Left ventricle myocardium superior (tissue), 1 donor: ENCODE data around the gene AK3. TPM values are rescaled to one million over a fixed set of nuclear protein-coding genes. Genes with fewer than 3 reads are reported as not detected.

Source experiments
- total RNA-seq: library from RNA; stranded (reverse); fragmentation: NEBNext Ultra II Directional; extraction: Animal tissue kit (Norgen Biotek cat#: 25700); gene quantifications from one replicate; pipeline ENCODE4 v1.2.1, GENCODE V29; 2021
- donor health status: DM: no; HTN: yes; CAD: no; lungs with severe emphysema.

Gene AK3
- total RNA-seq, 1 donor from 2014 or later: 219 TPM

Other genes starting within 250 kb of the AK3 start
- 1.8 TPM for gene PLPP6, start 78.9 kb downstream of the AK3 start, total RNA-seq
- gene SPATA6L, start 74.7 kb downstream of the AK3 start, total RNA-seq: 0.87 TPM
- 35.3 TPM for gene CDC37L1, start 61.6 kb downstream of the AK3 start, total RNA-seq
- 4.7 TPM for gene RCL1, start 51.7 kb upstream of the AK3 start, total RNA-seq
- 21.5 TPM for gene JAK2, start 244.1 kb upstream of the AK3 start, total RNA-seq